ENCODE results near the gene LMAN2.

GRCh38 chr5:177327539-177328522 is 23.6 kb downstream of the LMAN2 start:
- no peak for TF ChIP-seq PAX5 (IDR thresholded peaks at IDR 0.05; ENCODE audit: insufficient read depth, low read length, severe bottlenecking)
- TF ChIP-seq POLR2A (IDR thresholded peaks at IDR 0.05; ENCODE audit: low read depth, low read length) = no peak
- no peak for TF ChIP-seq POLR2AphosphoS5 (IDR thresholded peaks at IDR 0.05; ENCODE audit: low read depth, low read length)
- TF ChIP-seq TAF1 (IDR thresholded peaks at IDR 0.05; ENCODE audit: low read depth, low read length) = no peak
